Thymus (tissue), 11 donors: Measurements from ENCODE around the gene KANK4. TPM values are rescaled to one million over a fixed set of nuclear protein-coding genes. Genes with fewer than 3 reads are reported as not detected.
"Not testable (repeated sequence)": the region's sequence is repeated elsewhere in the genome, so short reads cannot be mapped to it uniquely, and the experiment has no call there.

ENCODE experiments used
- DNase-seq, 9 donors: peaks; one replicate each; pipeline ENCODE4 v3.0.0-alpha.2; 2013; ENCODE audit warnings: low spot score in 9 of 9, low read depth in 6 of 9, missing footprints in 1 of 9
- H3K27ac ChIP-seq, 2 donors: one replicate each; pipeline ENCODE4 v1.5.1; 2013; ENCODE audit warnings: control low read depth in 1 of 2, low read depth in 1 of 2, low read length in 1 of 2, mild to moderate bottlenecking in 1 of 2, moderate library complexity in 1 of 2
- H3K27me3 ChIP-seq, 2 donors: one replicate each; pipeline ENCODE4 v1.5.1; 2013; ENCODE audit warnings: low read length in 1 of 2; ENCODE audit not compliant: control insufficient read depth in 2 of 2, insufficient read depth in 1 of 2
- H3K36me3 ChIP-seq, 2 donors: one replicate each; pipeline ENCODE4 v1.5.1; 2013; ENCODE audit warnings: low read length in 1 of 2, mild to moderate bottlenecking in 1 of 2, moderate library complexity in 1 of 2; ENCODE audit not compliant: control insufficient read depth in 2 of 2, insufficient read depth in 2 of 2
- H3K4me1 ChIP-seq, 2 donors: one replicate each; pipeline ENCODE4 v1.5.1; 2013; ENCODE audit warnings: low read length in 2 of 2; ENCODE audit not compliant: control insufficient read depth in 2 of 2, insufficient read depth in 2 of 2
- H3K4me3 ChIP-seq, 2 donors: one replicate each; pipeline ENCODE4 v1.5.1; 2013; ENCODE audit warnings: low read length in 2 of 2, control low read depth in 1 of 2, mild to moderate bottlenecking in 1 of 2
- H3K9me3 ChIP-seq, 2 donors: one replicate each; pipeline ENCODE4 v1.5.1; 2013; ENCODE audit warnings: low read length in 1 of 2, mild to moderate bottlenecking in 1 of 2; ENCODE audit not compliant: control insufficient read depth in 2 of 2, insufficient read depth in 1 of 2
- WGBS: extraction: QIAGEN DNeasy Blood & Tissue Kit; methylation state at CpG from one replicate; pipeline ENCODE4 v1.1.7; 2013; 5-methylcytosine and 5-hydroxymethylcytosine counted together
- polyA plus RNA-seq: library from polyadenylated mRNA; stranded (reverse); fragments of 200-250 nt; gene quantifications from one replicate; pipeline ENCODE4 v1.2.3, GENCODE V29; 2013
- total RNA-seq: library from RNA; stranded (reverse); fragments of 120-200 nt; gene quantifications from one replicate; pipeline ENCODE4 v1.2.4, GENCODE V29; 2013
- donor health status: healthy.

Gene KANK4
- total and polyA plus RNA-seq, 2 donors, result 0.21 to 0.99 TPM

GRCh38 chr1:62222321-62222720 is 96.9 kb downstream of the KANK4 start:
- H3K4me3 ChIP-seq, result no peak overlapping the region
- WGBS, result 89% methylated on average over 9 of the region's 9 CpGs

GRCh38 chr1:62221171-62221570 is 98.1 kb downstream of the KANK4 start:
- H3K27ac ChIP-seq, result no peak overlapping the region
- H3K9me3 ChIP-seq, result no peaks in the 10 kb centered on the region
- 98% methylated on average over 1 of the region's 1 CpG for WGBS
- H3K27me3 ChIP-seq, result no peaks in the 10 kb centered on the region
- H3K4me1 ChIP-seq, result no peaks in the 10 kb centered on the region
- no peaks in the 10 kb centered on the region for H3K36me3 ChIP-seq
- H3K4me3 ChIP-seq, result no peak overlapping the region
- DNase-seq, result no peak

More at GRCh38 chr1:62222321-62222720, 96.9 kb downstream of the KANK4 start:
- DNase-seq, result no peak
- Histone ChIP-seq H3K4me1 (no peaks in the 10 kb centered on the region), H3K9me3 (no peaks in the 10 kb centered on the region), H3K27ac (no peak overlapping the region), H3K27me3 (no peaks in the 10 kb centered on the region), H3K36me3 (no peaks in the 10 kb centered on the region)

GRCh38 chr1:62220456-62220855 is 98.8 kb downstream of the KANK4 start:
- not testable (repeated sequence) for H3K27me3 ChIP-seq, H3K36me3 ChIP-seq, DNase-seq, H3K4me1 ChIP-seq, H3K27ac ChIP-seq, H3K4me3 ChIP-seq, H3K9me3 ChIP-seq
- WGBS, result 93% methylated on average over 9 of the region's 9 CpGs

- Histone ChIP-seq H3K9me3 (no peaks in the 10 kb centered on the region), H3K27ac (no peak overlapping the region), H3K36me3 (no peaks in the 10 kb centered on the region), H3K4me3 (no peak overlapping the region), H3K4me1 (no peaks in the 10 kb centered on the region), H3K27me3 (no peaks in the 10 kb centered on the region)
- 95% methylated on average over 2 of the region's 2 CpGs for WGBS
- no peak for DNase-seq
Measured at GRCh38 chr1:62218604-62219003, 100.6 kb downstream of the KANK4 start.

GRCh38 chr1:62213075-62213914 is 105.9 kb downstream of the KANK4 start:
- no peak overlapping the region for H3K27ac ChIP-seq
- H3K36me3 ChIP-seq, result no peaks in the 10 kb centered on the region
- no peaks in the 10 kb centered on the region for H3K4me1 ChIP-seq
- peaks cover 0 to 2% of the 10 kb centered on the region in 2 donors for H3K9me3 ChIP-seq
- no peaks in the 10 kb centered on the region for H3K27me3 ChIP-seq
- 89% methylated on average over 6 of the region's 6 CpGs for WGBS
- no peak overlapping the region for H3K4me3 ChIP-seq
- no peak for DNase-seq

GRCh38 chr1:62212411-62212810 is 106.8 kb downstream of the KANK4 start:
- no peak overlapping the region for H3K27ac ChIP-seq
- no peaks in the 10 kb centered on the region for H3K27me3 ChIP-seq
- WGBS, result 85% methylated on average over 6 of the region's 6 CpGs
- H3K9me3 ChIP-seq, result peaks cover 0 to 2% of the 10 kb centered on the region in 2 donors
- H3K36me3 ChIP-seq, result no peaks in the 10 kb centered on the region
- no peaks in the 10 kb centered on the region for H3K4me1 ChIP-seq
- H3K4me3 ChIP-seq, result no peak overlapping the region
- DNase-seq, result no peak

GRCh38 chr1:62210960-62211359 is 108.3 kb downstream of the KANK4 start:
- Histone ChIP-seq H3K36me3 (no peaks in the 10 kb centered on the region), H3K4me1 (no peaks in the 10 kb centered on the region), H3K9me3 (peaks cover 0 to 2% of the 10 kb centered on the region in 2 donors), H3K27me3 (no peaks in the 10 kb centered on the region), H3K27ac (no peak overlapping the region), H3K4me3 (no peak overlapping the region)
- no peak for DNase-seq
- WGBS, result 96% methylated on average over 1 of the region's 1 CpG

- Histone ChIP-seq H3K4me3 (no peak overlapping the region), H3K27me3 (no peaks in the 10 kb centered on the region), H3K9me3 (peaks cover 0 to 2% of the 10 kb centered on the region in 2 donors), H3K27ac (no peak overlapping the region), H3K36me3 (no peaks in the 10 kb centered on the region), H3K4me1 (no peaks in the 10 kb centered on the region)
- 57% methylated on average over 1 of the region's 1 CpG for WGBS
- DNase-seq, result no peak
Measured at GRCh38 chr1:62209931-62210595, 109.2 kb downstream of the KANK4 start.

- Histone ChIP-seq H3K9me3 (peaks cover 0 to 2% of the 10 kb centered on the region in 2 donors), H3K4me1 (no peaks in the 10 kb centered on the region), H3K36me3 (no peaks in the 10 kb centered on the region), H3K27ac (no peak overlapping the region), H3K4me3 (no peak overlapping the region), H3K27me3 (no peaks in the 10 kb centered on the region)
- no peak for DNase-seq
- WGBS, result 0% methylated on average over 1 of the region's 1 CpG
Measured at GRCh38 chr1:62208970-62209369, 110.3 kb downstream of the KANK4 start.
